OCI-M2 (cell line): ENCODE data around the gene SLC27A6.
"Not testable (repeated sequence)": the region's sequence is repeated elsewhere in the genome, so short reads cannot be mapped to it uniquely, and the experiment has no call there.

Source experiments
- DNase-seq: peaks from one replicate; lab custom pipeline; 2025; ENCODE audit not compliant: unreplicated experiment; lab: John Stamatoyannopoulos, UW

The SLC27A6 gene

DNA sequence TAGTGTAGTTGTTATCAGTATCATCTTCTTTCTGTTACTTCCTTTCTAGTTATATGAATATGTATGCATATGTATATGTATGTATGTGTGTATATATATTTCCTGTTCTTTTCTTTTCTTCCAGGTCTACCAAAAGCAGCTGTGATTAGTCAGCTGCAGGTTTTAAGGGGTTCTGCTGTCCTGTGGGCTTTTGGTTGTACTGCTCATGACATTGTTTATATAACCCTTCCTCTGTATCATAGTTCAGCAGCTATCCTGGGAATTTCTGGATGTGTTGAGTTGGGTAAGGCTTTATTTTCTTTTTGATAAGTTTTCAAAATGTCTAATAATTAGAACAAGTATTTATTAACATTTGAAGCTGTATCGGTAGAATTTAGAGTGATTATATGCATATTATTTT lies 23.2 kb downstream of the SLC27A6 start:
- no peak for DNase-seq

DNA sequence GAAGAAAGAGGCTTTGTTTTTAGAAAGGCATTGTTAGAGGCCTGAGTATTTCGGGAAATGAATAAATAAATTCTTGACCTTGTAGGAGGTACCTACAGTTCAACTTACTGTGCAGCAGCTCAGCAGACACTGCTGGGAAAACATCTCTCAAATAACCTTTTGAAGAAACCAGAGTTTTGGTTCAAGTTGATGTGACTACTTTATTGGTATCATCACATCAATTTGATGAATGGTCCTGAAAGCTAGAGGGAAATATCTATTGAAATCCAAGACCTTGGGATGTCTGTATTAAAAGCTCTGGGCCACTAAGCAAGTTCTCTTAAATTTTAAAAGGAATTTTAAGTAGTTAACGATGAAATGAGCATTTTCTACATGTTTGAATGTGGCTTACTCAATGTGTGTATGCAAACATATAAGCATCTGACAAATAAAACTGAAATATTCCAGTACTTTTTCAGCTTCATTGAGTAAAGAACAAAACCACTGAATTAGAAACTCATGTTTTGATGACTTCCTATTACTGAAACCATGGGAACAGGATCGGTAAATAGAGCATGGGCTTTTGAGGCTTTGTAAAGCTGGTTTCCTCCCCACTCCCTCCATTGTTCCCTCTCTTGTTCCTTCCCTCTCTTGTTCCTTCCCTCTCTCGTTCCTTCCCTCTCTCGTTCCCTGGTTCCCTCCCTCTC lies 36.7 kb downstream of the SLC27A6 start:
- no peak for DNase-seq

DNA sequence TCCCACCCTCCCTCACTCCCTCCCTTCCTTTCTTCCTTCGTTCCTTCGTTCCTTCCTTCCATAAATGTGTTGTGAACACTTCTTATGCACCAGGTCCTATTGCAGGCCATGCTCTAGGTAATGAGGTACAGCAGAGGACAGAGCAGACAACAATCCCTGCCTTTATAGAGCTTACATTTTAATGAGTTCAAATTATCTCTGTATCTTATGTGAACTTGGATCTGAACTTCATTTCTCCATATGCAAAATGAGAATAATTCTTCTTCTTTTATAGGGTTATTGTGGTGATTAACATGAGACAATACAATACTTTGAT lies 37.2 kb downstream of the SLC27A6 start:
- DNase-seq, result no peak

DNA sequence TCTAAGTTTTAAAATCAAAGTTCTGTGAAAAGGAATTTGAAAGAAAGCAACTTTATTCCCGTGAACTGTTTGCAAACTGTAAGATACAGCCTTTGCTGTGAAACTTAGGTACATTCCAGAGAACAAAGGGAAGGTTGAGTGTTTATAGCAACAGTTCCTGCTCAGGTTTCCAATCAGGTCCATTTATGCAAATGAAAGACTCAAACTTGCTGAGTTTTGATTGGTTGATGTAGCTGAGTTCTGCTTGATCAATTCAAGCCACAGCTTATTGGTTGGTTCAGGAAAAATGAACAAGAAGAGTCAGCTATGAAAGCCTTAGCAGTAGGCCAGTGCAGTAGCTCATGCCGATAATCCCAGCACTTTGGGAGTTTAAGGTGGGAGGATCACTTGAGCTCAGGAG lies 37.9 kb downstream of the SLC27A6 start:
- DNase-seq, result no peak

DNA sequence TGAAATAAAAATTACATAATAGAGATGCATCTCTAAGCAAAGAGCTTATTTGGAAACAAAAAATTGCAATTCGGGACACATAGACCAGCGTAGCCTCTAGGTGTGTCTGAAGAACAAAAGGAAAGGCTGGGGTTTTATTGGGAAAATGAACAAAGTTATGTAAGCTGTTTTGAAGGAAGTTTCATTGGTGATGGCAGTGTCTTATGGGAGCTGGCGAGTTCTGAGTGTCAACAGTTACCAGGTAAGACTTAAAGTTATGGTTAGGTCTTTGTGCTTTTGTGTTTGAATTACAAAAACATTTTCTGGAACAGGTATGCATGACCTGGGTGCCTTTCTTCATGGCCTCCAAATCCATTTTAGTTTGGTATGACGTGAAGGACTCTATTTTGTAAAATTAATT lies 48.9 kb downstream of the SLC27A6 start:
- no peak for DNase-seq

DNA sequence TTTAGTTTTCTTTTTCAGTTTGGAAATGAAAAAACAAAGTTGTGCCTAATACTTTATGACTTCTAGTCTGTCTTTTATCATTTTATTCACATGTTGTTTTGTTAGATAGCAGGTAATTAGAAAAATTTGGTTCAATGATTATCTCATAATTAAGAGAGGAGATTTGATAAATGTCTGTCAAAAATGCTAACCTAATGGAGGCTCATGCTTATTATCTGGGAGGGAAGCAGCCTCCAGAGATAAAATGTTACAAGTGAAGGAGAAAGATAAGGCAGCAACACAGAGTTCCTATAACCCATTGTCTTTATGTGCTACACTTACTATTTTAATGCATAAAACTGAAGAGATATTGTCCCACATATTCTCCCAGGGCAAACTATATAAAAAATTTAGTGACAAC lies 53.5 kb downstream of the SLC27A6 start:
- no peak for DNase-seq

DNA sequence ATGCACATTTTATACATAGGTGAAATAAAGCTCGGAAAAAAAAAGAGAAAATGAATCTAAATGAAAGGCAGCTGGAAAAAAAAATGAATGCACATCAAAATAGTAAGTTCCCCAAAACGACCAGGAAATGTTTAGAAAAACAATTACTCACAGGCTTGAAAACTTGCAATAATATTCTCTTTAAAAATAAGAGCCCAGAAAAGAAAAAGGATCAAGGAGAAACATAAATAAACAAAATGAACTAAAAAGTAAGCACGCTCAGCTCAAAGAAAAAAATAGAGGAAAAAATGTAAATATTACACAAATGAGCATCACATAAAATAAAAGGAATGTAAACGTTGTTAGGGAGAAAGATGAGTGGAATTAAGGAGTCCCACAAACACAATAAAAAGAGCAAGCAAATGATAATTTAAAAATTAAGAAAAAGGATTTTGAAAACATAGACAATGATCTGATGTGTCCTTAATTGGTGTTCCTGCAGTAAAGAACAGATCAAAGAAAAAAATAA lies 54.2 kb downstream of the SLC27A6 start:
- DNase-seq, result no peak

DNA sequence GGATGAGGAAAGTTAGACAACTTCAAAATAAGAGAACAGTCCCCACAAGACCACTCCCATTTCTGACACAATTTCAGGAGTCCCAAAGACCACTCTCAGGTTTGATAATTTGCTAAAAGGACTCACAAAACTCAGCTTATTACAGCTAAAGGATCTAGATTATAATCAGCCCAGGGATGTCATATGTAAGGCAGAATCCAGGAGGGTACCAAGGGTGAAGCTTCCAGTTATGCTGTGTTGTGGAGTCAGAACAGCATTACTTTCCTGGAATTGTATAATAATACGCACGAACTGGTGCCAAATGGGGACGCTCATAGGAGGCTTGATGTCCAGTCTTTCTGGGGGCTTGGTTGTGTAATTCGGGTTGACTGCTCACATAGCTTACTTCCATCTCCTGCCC lies 55.4 kb downstream of the SLC27A6 start:
- no peak for DNase-seq

DNA sequence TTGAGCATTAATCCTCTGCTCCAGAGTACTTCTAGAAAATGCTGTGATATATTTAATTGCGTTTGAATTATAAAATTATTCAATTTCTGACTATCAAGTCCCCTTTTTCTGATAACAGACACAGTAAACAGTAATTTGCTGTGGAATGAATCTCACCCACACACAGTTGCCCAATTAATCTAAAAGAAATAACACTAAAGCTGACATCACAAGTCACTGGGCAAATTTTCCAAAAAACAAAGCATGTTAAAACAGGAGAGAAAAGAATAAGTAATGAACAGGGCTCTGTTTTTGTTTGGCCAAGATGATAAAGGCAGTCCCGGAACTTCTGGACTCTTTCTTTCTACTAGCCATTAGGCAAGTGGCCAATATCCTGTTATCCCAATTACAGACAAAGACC lies 56.5 kb downstream of the SLC27A6 start:
- DNase-seq, result no peak

DNA sequence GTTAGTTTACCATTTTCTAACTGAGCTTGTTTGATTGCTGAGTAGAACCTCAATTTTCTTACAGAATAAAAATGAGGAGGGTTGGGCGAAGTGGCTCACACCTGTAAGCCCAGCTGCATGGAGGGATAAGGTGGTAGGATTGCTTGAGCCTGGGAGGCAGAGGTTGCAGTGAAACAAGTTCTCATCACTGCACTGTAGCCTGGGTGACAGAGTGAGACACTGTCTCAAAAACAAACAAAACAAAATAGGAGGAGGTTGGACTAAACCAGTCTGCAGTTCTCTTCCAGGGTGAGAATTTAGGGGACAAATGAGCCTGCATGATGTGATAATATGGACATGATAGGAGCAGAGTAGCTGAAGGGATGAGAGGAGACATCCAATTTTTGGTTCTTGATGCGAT lies 57.3 kb downstream of the SLC27A6 start:
- DNase-seq, result no peak

DNA sequence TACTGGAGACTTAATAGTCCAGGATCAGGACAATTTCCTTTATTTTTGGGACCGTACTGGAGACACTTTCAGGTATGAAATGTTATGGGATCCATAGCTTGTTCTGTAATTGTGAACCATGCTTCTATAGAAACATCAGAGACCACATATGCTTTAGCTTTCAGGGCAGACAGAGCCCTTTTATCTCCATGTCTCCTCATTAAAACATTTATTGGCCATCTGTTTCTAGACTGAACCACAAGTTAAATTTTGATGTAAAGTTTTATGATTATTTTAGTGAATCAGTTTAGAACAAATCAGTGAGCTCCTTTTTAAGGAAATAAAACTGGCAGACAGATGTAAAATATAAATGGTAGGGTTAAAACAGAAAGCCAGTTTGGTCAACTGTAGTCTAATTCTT lies 62.0 kb downstream of the SLC27A6 start:
- no peak for DNase-seq

DNA sequence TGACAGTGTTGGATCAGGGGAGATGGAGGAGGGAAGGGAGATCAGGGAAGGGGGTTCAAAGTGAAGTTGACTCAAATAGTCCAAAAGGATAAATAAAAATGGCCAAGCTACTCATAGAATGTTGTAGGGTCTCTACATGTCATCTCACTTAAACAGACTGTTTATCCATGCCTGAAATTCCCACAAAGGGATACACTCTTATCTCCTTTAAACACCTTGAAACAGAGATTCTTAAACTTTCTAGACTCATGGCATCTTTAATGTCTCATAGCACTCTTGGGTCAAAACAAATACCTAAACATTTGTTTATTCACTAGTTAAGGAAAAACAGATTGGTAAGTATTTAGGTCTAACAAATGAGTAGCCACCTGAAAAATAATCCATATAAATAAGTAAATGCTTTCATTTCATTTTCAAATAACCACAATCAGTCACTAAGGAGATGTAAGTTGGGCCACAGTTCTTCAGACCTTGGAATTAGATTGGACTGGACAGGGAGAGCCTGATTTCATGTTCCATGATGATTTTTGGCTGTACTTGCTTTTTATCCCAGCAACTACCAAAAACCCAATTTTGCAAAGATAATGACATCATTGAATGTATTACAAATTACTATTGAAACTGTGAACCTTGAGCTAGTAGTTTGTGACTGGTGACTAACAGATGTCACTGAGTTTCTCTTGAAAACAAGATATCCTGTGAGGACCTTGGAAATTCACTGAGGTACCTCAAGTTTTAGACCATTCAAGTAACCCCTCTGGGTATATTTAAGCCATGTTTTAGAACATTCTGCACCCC lies 66.8 kb downstream of the SLC27A6 start:
- no peak for DNase-seq

DNA sequence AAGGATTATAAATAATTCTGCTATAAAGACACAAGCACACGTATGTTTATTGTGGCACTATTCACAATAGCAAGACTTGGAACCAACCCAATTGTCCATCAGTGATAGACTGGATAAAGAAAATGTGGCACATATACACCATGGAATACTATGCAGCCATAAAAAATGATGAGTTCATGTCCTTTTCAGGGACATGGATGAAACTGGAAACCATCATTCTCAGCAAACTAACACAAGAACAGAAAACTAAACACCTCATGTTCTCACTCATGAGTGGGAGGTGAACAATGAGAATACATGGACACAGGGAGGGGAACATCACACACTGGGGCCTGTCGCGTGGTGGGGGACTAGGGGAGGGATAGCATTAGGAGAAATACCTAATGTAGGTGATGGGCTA lies 71.0 kb downstream of the SLC27A6 start:
- not testable (repeated sequence) for DNase-seq

DNA sequence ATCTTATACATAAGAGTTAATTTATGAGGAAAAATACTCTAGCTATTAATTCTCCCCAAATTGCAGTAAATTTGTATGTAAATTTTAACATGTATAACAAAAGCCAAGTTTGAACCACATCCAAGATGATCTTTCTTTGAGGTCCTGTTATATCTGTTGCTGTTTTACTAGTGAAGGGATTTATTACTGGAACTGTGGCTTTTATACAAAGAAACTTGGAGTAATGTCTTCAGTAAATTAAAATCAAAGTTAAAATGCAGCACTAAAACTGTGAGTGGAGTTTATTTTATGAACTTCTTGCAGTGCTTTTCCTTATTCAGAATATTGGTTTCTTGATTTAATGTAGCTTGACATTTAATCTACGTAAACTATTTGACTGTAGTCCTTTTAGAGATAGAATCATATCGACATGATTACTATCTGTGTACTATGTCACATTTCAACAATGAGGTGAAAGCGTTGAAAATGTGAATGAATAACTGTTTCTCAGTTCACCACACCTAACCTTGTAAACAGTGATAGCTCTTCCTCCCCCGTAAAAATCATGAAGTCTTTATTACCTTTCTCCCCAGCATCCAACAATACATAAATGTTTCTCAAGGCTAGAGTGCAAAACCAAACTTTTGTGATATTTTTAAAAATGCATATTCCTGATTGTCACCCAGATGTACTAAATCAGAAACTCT lies 76.1 kb downstream of the SLC27A6 start:
- DNase-seq, result no peak

DNA sequence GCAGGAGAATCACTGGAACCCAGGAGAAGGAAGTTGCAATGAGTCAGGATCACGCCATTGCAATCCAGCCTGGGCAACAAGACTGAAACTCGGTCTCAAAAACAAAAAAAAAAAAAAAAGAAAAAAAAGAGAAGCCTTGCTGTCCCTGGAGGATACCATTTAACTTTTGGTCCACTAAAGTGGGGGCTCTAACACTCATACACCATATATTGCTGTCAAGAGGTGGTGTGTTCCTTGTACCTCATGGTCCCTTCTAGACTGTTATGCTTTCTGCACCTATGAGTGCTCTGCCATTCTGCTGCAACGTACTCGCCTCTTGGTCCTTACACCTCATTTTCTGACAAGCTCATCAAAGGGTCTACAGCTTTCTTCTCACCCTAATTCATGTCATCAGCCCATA lies 77.0 kb downstream of the SLC27A6 start:
- no peak for DNase-seq

DNA sequence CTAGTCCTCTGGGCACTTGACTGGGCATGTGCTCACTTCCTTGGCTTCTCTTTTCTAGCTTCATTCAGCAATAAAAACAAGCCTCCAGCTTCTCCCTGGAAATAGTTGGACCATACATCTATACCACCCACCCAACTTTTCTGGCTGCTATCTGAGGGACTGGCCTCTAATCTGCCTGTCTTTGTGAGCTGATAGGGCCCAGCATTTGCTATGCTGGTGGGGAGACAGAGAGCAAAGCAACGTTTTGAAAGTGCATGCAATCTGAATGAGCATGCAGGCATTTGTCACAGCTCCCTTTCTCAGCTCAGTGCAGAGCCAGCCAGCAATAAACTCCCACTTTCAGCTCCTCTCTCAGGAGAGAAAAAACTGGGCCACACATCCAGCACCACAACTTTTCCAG lies 78.6 kb downstream of the SLC27A6 start:
- no peak for DNase-seq

DNA sequence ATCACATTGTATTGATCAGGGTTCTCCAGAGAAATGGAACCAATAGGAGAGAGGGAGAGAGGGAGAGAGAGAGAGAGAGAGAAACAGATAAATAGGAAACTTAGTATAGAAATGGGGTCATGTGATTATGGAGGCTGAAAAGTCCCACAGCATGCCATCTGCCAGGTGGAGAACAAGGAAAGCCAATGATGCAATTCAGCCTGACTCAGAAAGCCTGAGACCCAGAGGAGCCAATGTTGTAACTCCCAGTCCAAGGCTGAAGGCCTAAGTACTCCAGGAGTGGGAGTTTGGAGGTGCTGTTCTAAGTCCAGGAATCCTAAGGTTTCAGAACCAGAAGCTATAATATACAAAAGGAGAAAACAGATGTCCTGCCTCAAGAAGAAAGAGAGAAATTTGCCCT lies 80.9 kb downstream of the SLC27A6 start:
- no peak for DNase-seq

DNA sequence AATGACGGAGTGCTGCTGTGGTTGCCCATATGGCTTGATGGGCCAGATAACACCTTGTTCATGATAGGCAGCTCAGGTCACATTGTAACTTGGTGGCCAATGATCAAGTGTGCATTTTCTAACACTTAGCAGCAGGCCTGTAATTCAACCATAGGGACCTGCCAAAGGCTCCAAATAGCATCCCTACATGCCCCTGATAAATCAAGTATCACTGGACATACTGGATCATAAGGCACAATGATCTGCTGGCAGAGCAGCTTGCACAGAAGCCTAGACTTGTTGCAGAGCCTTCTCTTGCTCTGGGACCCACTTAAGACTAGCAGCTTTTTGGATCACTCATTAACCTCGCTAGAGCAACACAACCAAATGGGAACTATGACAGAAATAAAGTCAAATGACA lies 83.2 kb downstream of the SLC27A6 start:
- DNase-seq, result no peak

DNA sequence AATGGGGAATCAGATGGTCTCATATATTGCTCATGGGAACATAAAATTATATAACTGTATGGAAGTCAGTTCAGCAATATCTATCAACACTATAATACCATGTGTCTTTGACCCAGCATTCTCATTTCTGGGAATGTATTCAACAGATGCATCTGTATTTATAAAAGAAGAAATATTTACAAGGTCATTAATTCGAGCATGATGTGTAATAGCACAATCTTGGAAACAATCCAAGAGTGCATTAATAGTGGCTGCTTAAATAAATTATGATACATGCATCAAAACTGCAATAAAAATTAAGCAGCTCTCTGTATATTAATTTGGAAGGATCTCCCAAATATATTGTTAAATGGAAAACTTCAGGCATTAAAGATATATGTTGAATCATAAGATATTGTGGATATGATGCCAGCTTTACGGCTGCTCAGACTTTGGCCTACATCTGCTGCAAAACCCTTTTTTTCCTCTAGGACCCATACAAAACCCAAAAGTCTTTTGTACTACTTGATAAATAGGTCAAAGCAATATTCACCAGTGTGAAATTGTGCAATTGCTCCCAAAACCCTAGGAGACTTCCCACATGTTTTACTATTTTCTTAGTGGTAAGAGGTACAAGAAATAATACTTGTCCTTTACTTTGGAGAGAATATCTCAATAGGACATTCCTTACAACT lies 84.0 kb downstream of the SLC27A6 start:
- DNase-seq, result no peak

DNA sequence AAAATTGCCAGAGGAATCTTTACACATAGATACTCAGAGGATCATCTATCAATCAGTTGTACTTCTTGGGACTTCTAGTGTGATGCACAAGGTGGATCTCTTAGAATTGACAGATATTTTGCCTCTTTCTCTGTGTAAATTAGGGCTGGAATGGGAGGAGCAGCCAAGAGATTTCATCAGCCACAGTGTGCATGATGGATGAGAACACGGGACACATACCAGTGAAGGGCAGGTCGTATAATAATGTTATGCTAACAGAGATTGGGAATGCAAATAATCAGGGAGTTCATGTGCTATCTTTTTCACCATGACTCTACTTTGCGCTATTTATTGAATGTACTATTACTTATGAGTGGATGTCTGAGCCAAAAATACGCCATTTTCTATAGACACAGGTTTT lies 86.0 kb downstream of the SLC27A6 start:
- no peak for DNase-seq

DNA sequence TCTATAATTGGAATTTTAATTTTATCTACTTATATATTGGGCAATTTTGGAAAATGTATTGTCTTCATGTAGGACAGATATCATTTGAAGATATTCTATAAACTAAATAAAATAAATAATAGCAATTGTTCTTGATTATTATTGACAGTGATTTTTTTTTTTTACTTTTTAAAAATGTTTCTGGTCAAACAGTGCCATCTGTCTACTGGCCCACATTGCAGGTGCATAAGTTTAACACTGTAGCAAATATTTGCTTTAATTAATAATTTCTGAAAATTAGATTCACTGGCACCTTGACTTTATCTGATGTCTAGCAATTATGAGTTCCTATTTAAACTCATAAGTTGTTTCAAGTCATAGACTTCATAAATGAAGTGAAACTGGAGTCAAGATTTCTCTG lies 88.2 kb downstream of the SLC27A6 start:
- no peak for DNase-seq

DNA sequence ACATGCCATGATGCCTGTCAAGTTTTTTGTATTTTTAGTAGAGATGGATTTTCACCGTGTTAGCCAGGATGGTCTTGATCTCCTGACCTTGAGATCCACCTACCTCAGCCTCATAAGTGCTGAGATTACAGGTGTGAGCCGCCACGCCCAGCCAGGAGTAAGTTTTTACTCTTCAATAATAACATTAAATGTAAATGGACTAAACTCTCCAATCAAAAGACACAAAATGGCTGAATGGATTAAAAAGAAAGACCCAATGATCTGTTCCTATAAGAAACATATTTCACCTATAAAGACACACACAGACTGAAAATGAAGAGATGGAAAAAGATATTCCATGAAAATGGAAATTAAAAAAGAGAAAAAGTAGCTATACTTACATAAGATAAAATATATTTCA lies 92.0 kb downstream of the SLC27A6 start:
- DNase-seq, result no peak
